ENCODE measurements around the gene PEAK1.

PEAK1 gene

DNA sequence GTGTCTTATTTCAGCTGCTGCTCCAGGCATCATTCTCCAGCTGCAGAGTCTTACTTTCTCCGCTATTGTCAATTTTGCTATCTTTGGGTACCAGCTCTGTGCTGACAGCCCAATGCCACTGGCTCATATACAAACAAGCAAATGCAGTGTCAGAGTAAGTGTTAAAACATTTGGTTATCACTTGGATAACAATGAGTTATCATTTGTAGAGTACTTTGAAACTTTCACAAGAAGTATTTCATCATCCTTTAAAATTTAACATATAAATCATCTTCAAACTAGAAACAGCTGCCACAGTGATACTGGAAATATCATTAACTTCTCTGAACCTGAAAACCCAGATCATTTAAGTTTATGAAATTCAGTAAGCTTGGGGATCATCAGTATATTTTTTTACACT lies 362.8 kb downstream of the PEAK1 start:
- no peak for DNase-seq

DNA sequence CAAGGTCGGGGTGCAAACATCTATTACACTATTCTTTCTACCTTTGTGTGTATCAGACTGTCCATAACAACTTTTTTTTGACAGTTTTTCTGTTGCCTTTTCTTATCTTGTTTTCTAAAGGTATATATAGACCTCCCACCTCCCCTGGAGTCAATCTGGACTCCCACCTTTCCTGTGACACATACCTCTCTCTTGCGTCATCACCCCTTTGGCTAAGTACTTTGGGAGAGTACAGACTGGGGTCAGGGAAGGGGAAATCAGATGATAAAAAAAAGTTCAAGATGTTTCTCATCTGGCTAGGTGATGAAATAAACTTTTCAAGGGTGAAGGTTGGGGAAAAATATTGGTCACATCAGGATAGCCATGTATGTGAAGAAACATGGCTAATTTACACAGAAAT lies 366.2 kb downstream of the PEAK1 start:
- no peak for DNase-seq

DNA sequence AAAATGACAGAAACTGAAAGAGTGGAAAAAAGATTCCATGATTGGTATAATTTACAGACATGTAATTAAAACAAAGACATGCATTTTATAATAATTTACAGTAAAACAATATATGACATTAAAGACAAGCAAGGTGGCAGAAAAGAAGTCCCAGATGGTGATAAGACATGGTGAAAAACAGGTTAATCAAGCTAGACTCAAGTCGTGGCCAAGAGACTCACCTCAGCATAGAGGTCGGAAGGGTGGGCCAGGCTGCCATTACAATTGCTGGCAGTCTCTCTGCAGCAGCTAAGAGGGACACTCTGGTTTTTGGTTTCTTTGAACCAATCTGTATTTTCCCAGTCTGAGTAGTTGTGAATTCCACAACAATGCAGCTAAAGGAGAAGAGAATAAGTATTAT lies 367.3 kb downstream of the PEAK1 start:
- no peak for DNase-seq
